Body of pancreas (tissue), 4 donors: Measurements from ENCODE around the gene NKX2-4. TPM values are rescaled to one million over a fixed set of nuclear protein-coding genes. Genes with fewer than 3 reads are reported as not detected.

Source experiments
- ATAC-seq: fragments of 150-250 bp; one replicate; pipeline ENCODE4 v1.9.1; 2016
- DNase-seq, 4 donors: peaks; one replicate each; pipeline ENCODE4 v3.0.0-alpha.2; 2019
- H3K27ac ChIP-seq, 4 donors: fragments of 200-600 bp; sonication (generic); 1 replicate in 3 of 4; 2 replicates in 1 of 4; pipeline versions ENCODE4 v1.5.1 to v1.6.1; 2016 to 2019; ENCODE audit warnings: mild to moderate bottlenecking in 1 of 4, mixed read lengths in 1 of 4, moderate library complexity in 1 of 4
- H3K27me3 ChIP-seq, 2 donors: fragments of 200-600 bp; sonication (generic); one replicate each; pipeline ENCODE4 v1.6.0; 2016; ENCODE audit warnings: mild to moderate bottlenecking in 1 of 2
- H3K36me3 ChIP-seq, 2 donors: fragments of 200-600 bp; sonication (generic); replicated peaks in 1 of 2; 2 replicates each; pipeline ENCODE4 v1.5.1; 2016; ENCODE audit warnings: low read depth in 2 of 2; ENCODE audit not compliant: insufficient read depth in 1 of 2
- H3K4me1 ChIP-seq: fragments of 200-600 bp; sonication (generic); one replicate; pipeline ENCODE4 v1.6.0; 2016
- H3K4me3 ChIP-seq, 2 donors: fragments of 200-600 bp; sonication (generic); 1 replicate in 1 of 2; 2 replicates in 1 of 2; pipeline ENCODE4 v1.5.1; 2016 to 2019
- H3K9me3 ChIP-seq, 3 donors: fragments of 200-600 bp; sonication (generic); 1 replicate in 2 of 3; 2 replicates in 1 of 3; pipeline ENCODE4 v1.5.1; 2016
- POLR2A ChIP-seq, 3 donors: fragments of 450-650 bp; IDR thresholded peaks; one replicate each; pipeline ENCODE4 v1.6.1; 2016; ENCODE audit warnings: antibody characterized with exemption in 3 of 3, mild to moderate bottlenecking in 2 of 3
- WGBS, 2 donors: methylation state at CpG; one replicate each; pipeline ENCODE4 v1.1.5; 2017; 5-methylcytosine and 5-hydroxymethylcytosine counted together
- intact Hi-C: fragments of 100-400 bp; cut with DNase I; formaldehyde crosslinking; loops from one replicate; pipeline ENCODE4 v1.15.1; 2023
- total RNA-seq, 2 donors: library from RNA; depleted of rRNA; stranded (reverse); fragments of >200 nt; gene quantifications; one replicate each; pipeline ENCODE4 v1.1.0, GENCODE V29; 2016
- TF ChIP-seq, protein P1 (sequence below), 7 experiments: fragments of 450-650 bp in 4 of 7; fragments of 200-600 bp in 3 of 7; sonication (generic) in 3 of 7; IDR thresholded peaks; one replicate each; pipeline ENCODE4 v1.5.1; 2016 to 2019; ENCODE audit warnings: antibody characterized with exemption in 7 of 7

Gene NKX2-4
- total RNA-seq, 2 donors from 2014 or later: not detected

DNA sequence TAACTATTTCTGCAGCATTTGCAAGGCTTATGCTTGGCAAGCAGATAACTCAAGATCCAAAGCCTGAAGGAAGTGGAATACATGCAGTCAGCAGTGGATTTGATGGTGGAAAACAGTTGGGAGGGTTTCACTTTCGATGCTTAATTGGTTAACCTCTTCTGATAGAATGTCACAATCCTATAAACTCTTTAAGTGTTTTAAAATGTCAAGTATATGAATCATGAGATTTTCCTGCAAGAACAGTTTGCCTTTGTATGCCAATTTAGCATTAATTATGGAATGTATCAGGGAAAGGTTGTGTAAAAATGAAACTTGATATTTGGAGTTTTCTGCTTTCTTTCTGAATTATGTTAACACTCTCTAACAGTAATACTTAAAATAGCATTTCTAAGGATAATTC, 36.6 kb downstream of the NKX2-4 start:
- no peak for DNase-seq
- H3K4me3 ChIP-seq: no peak overlapping the region
- 75 to 85% methylated on average over 1 of the region's 1 CpG for WGBS, 2 donors
- H3K4me1 ChIP-seq: no peaks in the 10 kb centered on the region
- peaks cover 0 to 22% of the 10 kb centered on the region in 2 donors for H3K36me3 ChIP-seq
- no peaks in the 10 kb centered on the region for H3K9me3 ChIP-seq
- no peak overlapping the region for H3K27ac ChIP-seq
- no peak for TF ChIP-seq POLR2A (IDR thresholded peaks at IDR 0.05)
- TF ChIP-seq, protein P1, sequence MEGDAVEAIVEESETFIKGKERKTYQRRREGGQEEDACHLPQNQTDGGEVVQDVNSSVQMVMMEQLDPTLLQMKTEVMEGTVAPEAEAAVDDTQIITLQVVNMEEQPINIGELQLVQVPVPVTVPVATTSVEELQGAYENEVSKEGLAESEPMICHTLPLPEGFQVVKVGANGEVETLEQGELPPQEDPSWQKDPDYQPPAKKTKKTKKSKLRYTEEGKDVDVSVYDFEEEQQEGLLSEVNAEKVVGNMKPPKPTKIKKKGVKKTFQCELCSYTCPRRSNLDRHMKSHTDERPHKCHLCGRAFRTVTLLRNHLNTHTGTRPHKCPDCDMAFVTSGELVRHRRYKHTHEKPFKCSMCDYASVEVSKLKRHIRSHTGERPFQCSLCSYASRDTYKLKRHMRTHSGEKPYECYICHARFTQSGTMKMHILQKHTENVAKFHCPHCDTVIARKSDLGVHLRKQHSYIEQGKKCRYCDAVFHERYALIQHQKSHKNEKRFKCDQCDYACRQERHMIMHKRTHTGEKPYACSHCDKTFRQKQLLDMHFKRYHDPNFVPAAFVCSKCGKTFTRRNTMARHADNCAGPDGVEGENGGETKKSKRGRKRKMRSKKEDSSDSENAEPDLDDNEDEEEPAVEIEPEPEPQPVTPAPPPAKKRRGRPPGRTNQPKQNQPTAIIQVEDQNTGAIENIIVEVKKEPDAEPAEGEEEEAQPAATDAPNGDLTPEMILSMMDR (IDR thresholded peaks at IDR 0.05): no peak
- no peaks in the 10 kb centered on the region for H3K27me3 ChIP-seq
- ATAC-seq: no peak
- intact Hi-C loops: no loop called here

DNA sequence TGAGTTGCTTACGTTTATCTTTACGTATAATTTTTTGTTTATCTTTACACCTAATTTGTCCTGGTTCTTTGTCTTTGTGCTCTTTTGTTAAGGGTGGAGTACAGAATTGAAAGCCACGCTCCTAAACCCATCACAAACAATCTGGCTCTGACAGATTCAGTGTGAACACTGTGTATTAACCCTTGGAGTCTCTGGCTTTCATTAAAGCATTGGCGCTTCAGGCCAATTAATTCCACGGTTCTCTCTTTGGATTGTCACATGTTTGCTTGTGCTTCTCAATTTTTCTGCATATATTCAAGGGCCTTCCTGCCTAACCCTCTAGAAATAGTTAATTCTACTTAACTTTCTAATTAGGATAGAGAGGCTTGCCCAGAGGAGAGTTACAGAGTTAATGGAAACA, 38.6 kb downstream of the NKX2-4 start:
- intact Hi-C loops: no loop called here
- Histone ChIP-seq H3K27ac (no peak overlapping the region), H3K9me3 (no peaks in the 10 kb centered on the region), H3K4me3 (no peak overlapping the region), H3K27me3 (no peaks in the 10 kb centered on the region), H3K36me3 (peaks cover 0 to 23% of the 10 kb centered on the region in 2 donors), H3K4me1 (no peaks in the 10 kb centered on the region)
- WGBS, 2 donors: 91 to 96% methylated on average over 5 of the region's 5 CpGs
- no peak for TF ChIP-seq POLR2A (IDR thresholded peaks at IDR 0.05)
- TF ChIP-seq, protein P1 (IDR thresholded peaks at IDR 0.05): no peak
- DNase-seq: no peak
- no peak for ATAC-seq

DNA sequence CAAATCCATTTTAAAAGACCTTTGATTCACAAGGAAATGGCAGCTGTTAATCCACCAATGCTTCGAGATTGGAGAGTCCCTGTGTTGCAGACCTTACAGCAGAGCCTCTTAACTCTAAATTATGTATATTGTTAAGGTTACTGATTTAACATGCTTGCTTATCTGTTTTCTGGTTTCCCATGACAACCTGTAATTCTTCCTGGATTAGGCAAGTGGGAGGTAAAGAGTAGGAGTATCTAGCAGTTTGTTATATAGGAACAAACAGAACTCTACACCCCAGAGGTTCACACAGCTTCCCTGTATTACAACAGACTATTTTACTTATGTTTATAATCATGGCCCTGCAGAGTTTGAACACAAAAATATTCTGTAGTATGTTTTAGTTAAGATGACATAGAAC, 39.5 kb downstream of the NKX2-4 start:
- Histone ChIP-seq H3K9me3 (no peaks in the 10 kb centered on the region), H3K27me3 (no peaks in the 10 kb centered on the region), H3K36me3 (peaks cover 0 to 19% of the 10 kb centered on the region in 2 donors), H3K27ac (no peak overlapping the region), H3K4me3 (no peak overlapping the region), H3K4me1 (no peaks in the 10 kb centered on the region)
- intact Hi-C loops: no loop called here
- WGBS, 2 donors: 71 to 72% methylated on average over 1 of the region's 1 CpG
- no peak for TF ChIP-seq POLR2A (IDR thresholded peaks at IDR 0.05)
- TF ChIP-seq, protein P1 (IDR thresholded peaks at IDR 0.05): no peak
- ATAC-seq: no peak
- DNase-seq: no peak

DNA sequence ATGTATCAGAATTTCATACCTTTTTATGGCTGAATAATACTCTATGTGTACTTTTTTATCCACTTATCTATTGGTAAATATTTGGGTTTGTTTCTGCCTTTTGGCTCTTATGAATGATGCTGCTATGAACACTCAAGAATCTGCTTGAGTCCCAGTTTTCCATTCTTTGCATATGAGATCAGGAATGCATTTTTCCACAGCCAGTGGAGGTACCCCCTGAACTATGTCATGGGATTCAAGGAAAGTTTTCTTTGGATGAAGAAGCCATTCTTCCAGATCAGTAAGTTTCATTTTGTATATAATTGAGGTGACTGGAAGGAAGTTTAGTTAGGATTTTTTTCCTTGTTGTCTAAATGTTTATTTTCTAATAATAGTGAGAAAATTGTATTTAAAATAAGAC, 40.9 kb downstream of the NKX2-4 start:
- no peak overlapping the region for H3K4me3 ChIP-seq
- H3K36me3 ChIP-seq: peaks cover 0 to 19% of the 10 kb centered on the region in 2 donors
- no peak overlapping the region for H3K27ac ChIP-seq
- DNase-seq (no peak), ATAC-seq (no peak)
- no peaks in the 10 kb centered on the region for H3K9me3 ChIP-seq
- TF ChIP-seq, protein P1 (IDR thresholded peaks at IDR 0.05): no peak
- TF ChIP-seq POLR2A (IDR thresholded peaks at IDR 0.05): no peak
- H3K4me1 ChIP-seq: no peaks in the 10 kb centered on the region
- intact Hi-C loops: no loop called here
- H3K27me3 ChIP-seq: no peaks in the 10 kb centered on the region

DNA sequence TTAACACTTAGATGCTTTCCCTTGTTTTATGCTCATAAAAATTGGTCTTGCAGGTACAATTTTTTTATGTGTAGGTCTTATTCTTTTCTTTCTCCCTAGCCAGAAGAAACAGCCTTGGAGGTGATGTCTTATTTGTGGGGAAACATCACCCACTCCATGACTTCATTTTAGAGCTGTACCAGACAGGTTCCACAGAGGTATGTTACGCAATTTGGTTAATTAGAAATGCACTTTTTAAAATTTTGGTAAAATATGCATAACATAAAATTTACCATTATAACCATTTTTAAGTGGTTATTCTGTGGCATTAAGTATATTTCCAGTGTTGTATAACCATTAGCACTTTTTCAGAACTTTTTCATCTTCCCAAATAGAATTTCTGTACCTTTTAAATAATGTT, 41.3 kb downstream of the NKX2-4 start:
- no peaks in the 10 kb centered on the region for H3K27me3 ChIP-seq
- no peaks in the 10 kb centered on the region for H3K9me3 ChIP-seq
- no peak overlapping the region for H3K4me3 ChIP-seq
- TF ChIP-seq POLR2A (IDR thresholded peaks at IDR 0.05): no peak
- TF ChIP-seq, protein P1 (IDR thresholded peaks at IDR 0.05): no peak
- H3K4me1 ChIP-seq: no peaks in the 10 kb centered on the region
- no peak overlapping the region for H3K27ac ChIP-seq
- no peak for ATAC-seq
- intact Hi-C loops: no loop called here
- DNase-seq: no peak
- H3K36me3 ChIP-seq: peaks cover 0 to 19% of the 10 kb centered on the region in 2 donors
- WGBS, 2 donors: 32 to 57% methylated on average over 1 of the region's 1 CpG
